Astrocyte (in vitro differentiated cells and primary cell): ENCODE results near the gene C1orf141.

ENCODE experiments used
- EZH2 ChIP-seq: IDR thresholded peaks from 2 replicates; pipeline ENCODE4 v1.6.1; 2012; ENCODE audit warnings: mild to moderate bottlenecking, low read length, inconsistent platforms; ENCODE audit not compliant: insufficient read depth
- TF ChIP-seq, protein P1 (sequence below): IDR thresholded peaks from 2 replicates; pipeline ENCODE4 v1.5.1; 2011; ENCODE audit warnings: low read depth, mild to moderate bottlenecking, inconsistent platforms, low read length, moderate library complexity; ENCODE audit not compliant: insufficient read depth

DNA sequence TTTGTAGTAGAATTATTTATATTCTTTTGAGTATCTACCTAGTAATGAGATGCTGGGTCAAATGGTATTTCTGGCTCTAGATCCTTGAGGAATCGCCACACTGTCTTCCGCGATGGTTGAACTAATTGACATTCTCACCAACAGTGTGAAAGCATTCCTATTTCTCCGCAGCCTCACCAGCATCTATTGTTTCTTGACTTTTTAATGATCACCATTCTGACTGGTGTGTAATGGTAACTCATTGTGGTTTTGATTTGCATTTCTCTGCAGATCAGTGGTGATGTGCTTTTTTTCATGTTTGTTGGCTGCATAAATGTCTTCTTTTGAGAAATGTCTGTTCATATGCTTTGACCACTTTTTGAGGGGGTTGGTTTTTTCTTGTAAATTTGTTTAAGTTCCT is 16.2 kb upstream of the C1orf141 start:
- TF ChIP-seq, protein P1, sequence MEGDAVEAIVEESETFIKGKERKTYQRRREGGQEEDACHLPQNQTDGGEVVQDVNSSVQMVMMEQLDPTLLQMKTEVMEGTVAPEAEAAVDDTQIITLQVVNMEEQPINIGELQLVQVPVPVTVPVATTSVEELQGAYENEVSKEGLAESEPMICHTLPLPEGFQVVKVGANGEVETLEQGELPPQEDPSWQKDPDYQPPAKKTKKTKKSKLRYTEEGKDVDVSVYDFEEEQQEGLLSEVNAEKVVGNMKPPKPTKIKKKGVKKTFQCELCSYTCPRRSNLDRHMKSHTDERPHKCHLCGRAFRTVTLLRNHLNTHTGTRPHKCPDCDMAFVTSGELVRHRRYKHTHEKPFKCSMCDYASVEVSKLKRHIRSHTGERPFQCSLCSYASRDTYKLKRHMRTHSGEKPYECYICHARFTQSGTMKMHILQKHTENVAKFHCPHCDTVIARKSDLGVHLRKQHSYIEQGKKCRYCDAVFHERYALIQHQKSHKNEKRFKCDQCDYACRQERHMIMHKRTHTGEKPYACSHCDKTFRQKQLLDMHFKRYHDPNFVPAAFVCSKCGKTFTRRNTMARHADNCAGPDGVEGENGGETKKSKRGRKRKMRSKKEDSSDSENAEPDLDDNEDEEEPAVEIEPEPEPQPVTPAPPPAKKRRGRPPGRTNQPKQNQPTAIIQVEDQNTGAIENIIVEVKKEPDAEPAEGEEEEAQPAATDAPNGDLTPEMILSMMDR: no peak
- no peak for TF ChIP-seq EZH2
